GM12875 (cell line): ENCODE data around the gene BCAS3.
"Not testable (repeated sequence)": the region's sequence is repeated elsewhere in the genome, so short reads cannot be mapped to it uniquely, and the experiment has no call there.

Experiments used
- H3K4me3 ChIP-seq: one replicate; pipeline ENCODE4 v1.5.1; 2011; ENCODE audit warnings: low read depth, low read length, control low read depth
- TF ChIP-seq, protein P1 (sequence below): IDR thresholded peaks from 2 replicates; pipeline ENCODE4 v1.5.1; 2011; ENCODE audit warnings: low read depth, mild to moderate bottlenecking, control low read depth, inconsistent platforms, low read length, moderate library complexity, borderline replicate concordance; ENCODE audit not compliant: insufficient read depth

BCAS3 gene

DNA sequence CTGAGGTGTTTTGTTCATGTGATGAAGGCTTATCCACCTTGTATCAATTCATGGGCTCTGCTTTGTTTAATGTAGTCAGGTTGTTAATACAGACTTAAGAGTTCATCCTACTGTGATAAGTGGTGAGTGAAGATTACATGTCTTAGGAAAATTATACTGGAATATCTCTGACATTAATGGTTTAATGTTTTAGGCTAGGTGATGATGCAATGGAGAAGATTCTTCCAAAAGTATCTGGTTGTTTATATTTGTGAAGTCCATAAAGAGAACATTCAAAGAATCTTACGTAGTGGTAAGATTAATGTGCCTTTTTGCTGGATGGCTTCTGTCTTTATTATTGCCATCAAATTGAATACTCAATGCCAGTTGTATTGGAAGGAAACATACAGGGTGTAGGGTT lies 236.4 kb downstream of the BCAS3 start:
- TF ChIP-seq, protein P1, sequence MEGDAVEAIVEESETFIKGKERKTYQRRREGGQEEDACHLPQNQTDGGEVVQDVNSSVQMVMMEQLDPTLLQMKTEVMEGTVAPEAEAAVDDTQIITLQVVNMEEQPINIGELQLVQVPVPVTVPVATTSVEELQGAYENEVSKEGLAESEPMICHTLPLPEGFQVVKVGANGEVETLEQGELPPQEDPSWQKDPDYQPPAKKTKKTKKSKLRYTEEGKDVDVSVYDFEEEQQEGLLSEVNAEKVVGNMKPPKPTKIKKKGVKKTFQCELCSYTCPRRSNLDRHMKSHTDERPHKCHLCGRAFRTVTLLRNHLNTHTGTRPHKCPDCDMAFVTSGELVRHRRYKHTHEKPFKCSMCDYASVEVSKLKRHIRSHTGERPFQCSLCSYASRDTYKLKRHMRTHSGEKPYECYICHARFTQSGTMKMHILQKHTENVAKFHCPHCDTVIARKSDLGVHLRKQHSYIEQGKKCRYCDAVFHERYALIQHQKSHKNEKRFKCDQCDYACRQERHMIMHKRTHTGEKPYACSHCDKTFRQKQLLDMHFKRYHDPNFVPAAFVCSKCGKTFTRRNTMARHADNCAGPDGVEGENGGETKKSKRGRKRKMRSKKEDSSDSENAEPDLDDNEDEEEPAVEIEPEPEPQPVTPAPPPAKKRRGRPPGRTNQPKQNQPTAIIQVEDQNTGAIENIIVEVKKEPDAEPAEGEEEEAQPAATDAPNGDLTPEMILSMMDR = no peak

DNA sequence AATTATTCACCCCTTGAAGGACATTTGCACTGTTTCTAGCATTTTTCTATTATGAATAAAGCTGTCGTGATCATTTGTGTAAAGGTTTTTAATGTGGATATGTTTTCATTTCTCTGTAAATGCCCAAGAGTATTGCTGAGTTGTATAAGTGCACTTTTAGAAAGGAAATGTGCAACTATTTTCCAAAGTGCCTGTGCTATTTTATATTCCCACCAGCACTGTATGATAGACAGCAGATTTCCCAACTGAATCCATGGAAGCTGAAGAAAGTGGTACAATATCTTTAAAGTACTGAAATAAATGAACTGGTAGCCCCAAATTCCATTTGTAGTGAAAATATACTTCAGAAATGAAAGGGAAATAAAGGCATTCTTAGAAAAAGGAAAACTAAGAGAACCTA lies 238.4 kb downstream of the BCAS3 start:
- TF ChIP-seq, protein P1 = no peak
- H3K4me3 ChIP-seq = no peak overlapping the region

More for the DNA sequence above, 236.4 kb downstream of the BCAS3 start:
- H3K4me3 ChIP-seq = no peak overlapping the region

DNA sequence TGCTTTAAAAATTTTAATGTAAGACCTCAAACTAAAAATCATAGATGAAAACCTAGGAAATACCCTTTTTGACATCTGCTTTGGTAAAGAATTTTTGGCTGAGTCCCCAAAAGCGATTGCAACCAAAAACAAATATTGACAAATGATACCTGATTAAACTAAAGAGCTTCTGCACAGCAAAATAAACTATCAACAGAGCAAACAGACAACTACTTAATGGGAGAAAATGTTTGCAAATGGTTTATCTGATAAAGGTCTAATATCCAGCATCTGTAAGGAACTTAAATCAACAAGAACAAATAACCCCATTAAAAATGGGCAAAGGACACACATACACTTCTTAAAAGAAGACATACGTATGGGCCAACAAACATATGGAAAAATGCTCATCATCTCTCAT lies 242.5 kb downstream of the BCAS3 start:
- H3K4me3 ChIP-seq = no peak overlapping the region
- TF ChIP-seq, protein P1 = no peak

DNA sequence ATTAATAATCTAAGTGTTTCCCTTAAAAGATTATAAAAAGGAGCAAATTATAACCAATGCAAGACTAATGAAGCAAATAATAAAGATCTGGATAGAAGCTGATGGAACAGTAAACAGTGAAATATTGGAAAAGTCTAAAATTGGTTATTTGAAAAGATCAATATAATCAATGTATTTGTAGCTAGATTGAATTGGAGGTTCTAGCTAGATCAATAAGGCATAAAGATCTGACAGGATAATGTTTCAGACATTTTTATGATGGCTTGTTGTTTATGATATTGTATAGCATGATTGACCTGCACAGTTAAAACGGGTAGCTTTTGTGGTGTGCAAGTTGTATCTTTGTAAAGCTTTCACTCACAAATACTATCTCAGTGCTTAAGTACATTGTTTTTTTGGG lies 245.3 kb downstream of the BCAS3 start:
- no peak overlapping the region for H3K4me3 ChIP-seq
- TF ChIP-seq, protein P1 = no peak

DNA sequence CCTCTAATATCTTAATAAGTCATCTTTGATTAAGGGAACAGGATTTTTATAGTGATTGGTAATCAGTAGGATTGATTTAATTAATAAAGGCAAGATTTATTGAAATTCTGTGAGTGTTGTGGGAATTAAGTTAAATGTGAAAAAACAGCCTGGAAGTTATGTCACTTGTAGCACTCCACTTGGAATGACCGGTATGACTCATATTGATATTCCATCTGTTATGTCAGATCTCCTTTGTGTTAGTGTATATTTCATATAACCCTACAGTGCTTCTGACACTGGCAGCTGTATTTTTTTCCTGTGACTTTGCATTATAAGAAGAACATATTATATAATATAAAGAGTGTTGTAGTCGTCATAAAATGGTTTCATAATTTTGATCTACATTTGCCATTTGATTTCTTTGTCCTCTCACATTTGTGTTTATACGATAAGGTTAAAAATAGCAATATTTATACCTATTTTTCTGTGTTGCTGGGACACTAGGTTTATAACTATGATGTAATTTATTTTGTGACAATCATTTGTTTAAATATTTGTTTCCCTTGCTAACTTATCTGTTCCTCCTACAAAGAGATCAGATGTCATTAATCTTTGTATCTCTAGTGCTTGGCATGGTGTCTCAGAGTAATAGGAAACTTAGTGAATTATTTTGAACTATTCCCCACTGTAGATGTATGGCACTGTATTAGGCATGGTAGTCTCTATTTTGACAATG lies 249.0 kb downstream of the BCAS3 start:
- TF ChIP-seq, protein P1 = no peak
- H3K4me3 ChIP-seq = no peak overlapping the region

DNA sequence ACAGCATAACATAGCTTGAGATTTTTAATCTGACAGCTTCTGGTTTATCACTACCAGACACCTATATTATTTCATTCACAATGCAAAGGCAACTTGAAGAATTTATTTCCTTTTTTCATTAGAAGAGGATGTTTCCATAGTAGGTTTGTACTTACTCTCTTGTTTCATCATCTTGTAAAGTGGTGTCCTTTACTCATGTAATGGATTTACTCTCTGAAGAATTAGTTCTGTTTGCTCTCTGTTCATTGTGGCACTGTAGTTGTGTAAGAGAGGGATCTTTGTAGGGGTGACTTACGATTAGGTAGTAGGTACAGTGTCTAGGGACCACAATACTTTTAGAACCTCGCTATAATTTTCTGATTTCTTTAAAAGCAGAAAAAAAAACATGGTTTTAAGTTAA lies 256.1 kb downstream of the BCAS3 start:
- TF ChIP-seq, protein P1 = no peak
- no peak overlapping the region for H3K4me3 ChIP-seq

DNA sequence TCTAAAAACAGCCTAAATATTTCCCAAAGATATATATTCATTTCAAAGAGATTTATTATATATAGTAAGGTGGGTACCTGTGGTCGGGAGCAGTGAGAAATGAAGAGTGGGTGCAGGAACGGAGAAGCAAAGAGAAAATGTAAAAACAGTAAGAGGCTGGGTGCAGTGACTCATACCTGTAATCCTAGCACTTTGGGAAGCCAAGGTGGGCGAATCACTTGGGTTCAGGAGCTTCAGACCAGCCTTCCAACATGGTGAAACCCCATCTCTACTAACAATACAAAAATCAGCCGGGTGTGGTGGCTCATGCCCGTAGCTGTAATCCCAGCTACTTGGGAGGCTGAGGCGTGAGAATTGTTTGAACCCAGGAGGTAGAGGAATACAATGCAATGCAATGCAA lies 257.1 kb downstream of the BCAS3 start:
- TF ChIP-seq, protein P1 = no peak

DNA sequence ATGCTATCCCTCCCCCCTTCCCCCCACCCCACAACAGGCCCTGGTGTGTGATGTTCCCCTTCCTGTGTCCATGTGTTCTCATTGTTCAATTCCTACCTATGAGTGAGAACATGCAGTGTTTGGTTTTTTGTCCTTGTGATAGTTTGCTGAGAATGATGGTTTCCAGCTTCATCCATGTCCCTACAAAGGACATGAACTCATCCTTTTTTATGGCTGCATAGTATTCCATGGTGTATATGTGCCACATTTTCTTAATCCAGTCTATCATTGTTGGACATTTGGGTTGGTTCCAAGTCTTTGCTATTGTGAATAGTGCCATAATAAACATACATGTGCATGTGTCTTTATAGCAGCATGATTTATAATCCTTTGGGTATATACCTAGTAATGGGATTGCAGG lies 258.3 kb downstream of the BCAS3 start:
- H3K4me3 ChIP-seq = not testable (repeated sequence)

More for the DNA sequence above, 257.1 kb downstream of the BCAS3 start:
- no peak overlapping the region for H3K4me3 ChIP-seq
